Sigmoid colon (tissue), 4 donors: ENCODE measurements around the gene CAMK1D.

Source experiments
- CTCF ChIP-seq, 4 experiments: fragments of 450-650 bp in 3 of 4; fragments of 200-600 bp in 1 of 4; IDR thresholded peaks; one replicate each; pipeline ENCODE4 v1.5.1; 2016 to 2019; ENCODE audit warnings: antibody characterized with exemption in 4 of 4, mild to moderate bottlenecking in 3 of 4, moderate library complexity in 2 of 4
- EP300 ChIP-seq, 4 donors: sonication (generic); formaldehyde crosslinking; IDR thresholded peaks; one replicate each; pipeline ENCODE4 v1.6.1; 2017; ENCODE audit warnings: antibody characterized with exemption in 4 of 4
- POLR2A ChIP-seq, 2 donors: fragments of 450-650 bp; IDR thresholded peaks; one replicate each; pipeline ENCODE4 v1.6.1; 2016; ENCODE audit warnings: antibody characterized with exemption in 2 of 2, mild to moderate bottlenecking in 2 of 2, moderate library complexity in 2 of 2
- POLR2AphosphoS5 ChIP-seq, 4 donors: sonication (generic); formaldehyde crosslinking; IDR thresholded peaks; one replicate each; pipeline ENCODE4 v1.6.1; 2017; ENCODE audit warnings: antibody characterized with exemption in 4 of 4

DNA sequence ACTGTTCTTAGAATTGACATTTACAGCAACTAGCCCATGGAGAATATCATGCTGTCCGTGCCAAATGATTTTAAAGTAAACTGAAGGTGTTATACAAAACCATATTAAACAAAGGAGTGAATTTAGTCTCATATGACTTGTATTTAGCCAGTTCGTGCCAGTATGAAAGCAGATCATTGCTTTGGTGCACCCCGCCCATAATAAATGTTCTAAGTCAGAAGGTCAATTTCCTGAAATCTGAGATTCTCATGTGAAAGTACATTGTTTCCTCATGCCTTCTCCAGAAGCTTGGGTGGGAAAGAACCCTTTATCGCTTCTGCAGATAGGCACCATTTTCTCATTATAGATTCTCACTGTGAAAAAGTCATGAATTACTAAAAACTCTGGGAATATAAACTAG is 106.4 kb downstream of the CAMK1D start:
- TF ChIP-seq CTCF (IDR thresholded peaks at IDR 0.05) (no peak), POLR2AphosphoS5 (IDR thresholded peaks at IDR 0.05) (no peak), POLR2A (IDR thresholded peaks at IDR 0.05) (no peak), EP300 (IDR thresholded peaks at IDR 0.05) (no peak)
